Mesenteric fat pad (tissue), 1 donor: ENCODE data around the gene LUC7L3. TPM values are rescaled to one million over a fixed set of nuclear protein-coding genes. Genes with fewer than 3 reads are reported as not detected.

Source experiments
- microRNA-seq: library from miRNA; unstranded; fragments of <30 nt; microRNA quantifications from one replicate; pipeline ENCODE4 v1.2.0, GENCODE V29; 2020; ENCODE audit warnings: borderline number of aligned reads
- total RNA-seq: library from RNA; stranded (reverse); fragmentation: NEBNext Ultra II Directional; extraction: Animal tissue kit (Norgen Biotek cat#: 25700); gene quantifications from one replicate; pipeline ENCODE4 v1.2.1, GENCODE V29; 2021
- donor health status: DM: yes; HTN: yes; CAD: no.

The LUC7L3 gene
- total RNA-seq, 1 donor from 2014 or later, result 78.6 TPM

Small RNA genes lying within 50 kb of the gene (microRNA-seq; reads per million reads assigned to microRNA genes)
- not detected for gene MIR8059

Other genes starting within 250 kb of the LUC7L3 start
- 35.1 TPM for gene RSAD1, start 240.7 kb upstream of the LUC7L3 start, total RNA-seq
- gene MYCBPAP, start 211.2 kb upstream of the LUC7L3 start, total RNA-seq, result 0.61 TPM
- gene EPN3, start 186.9 kb upstream of the LUC7L3 start, total RNA-seq, result not detected
- gene SPATA20, start 172.4 kb upstream of the LUC7L3 start, total RNA-seq, result 22.3 TPM
- gene CACNA1G, start 158.9 kb upstream of the LUC7L3 start, total RNA-seq, result 0.58 TPM
- gene ABCC3, start 84.7 kb upstream of the LUC7L3 start, total RNA-seq, result 52.8 TPM
- gene ANKRD40, start 11.7 kb upstream of the LUC7L3 start, total RNA-seq, result 92.0 TPM
- gene ANKRD40CL, start 47.9 kb downstream of the LUC7L3 start, total RNA-seq, result not detected
- gene WFIKKN2, start 116.0 kb downstream of the LUC7L3 start, total RNA-seq, result 0.16 TPM
- gene TOB1, start 146.8 kb downstream of the LUC7L3 start, total RNA-seq, result 70.7 TPM